ENCODE data around the gene RHCG. TPM values are rescaled to one million over a fixed set of nuclear protein-coding genes. Genes with fewer than 3 reads are reported as not detected.

Gene RHCG
- total and polyA plus RNA-seq, 2 of the 13 experiments (the other 11 are each of a cell fraction or from before 2014, with no cell fraction given), result not detected

GRCh38 chr15:89513284-89513683, 16.9 kb upstream of the RHCG start:
- H2AFZ ChIP-seq (ENCODE audit: low read length), result no peak overlapping the region
- TF ChIP-seq ZNF605 (CRISPR knock-in tag; IDR thresholded peaks at IDR 0.05) (no peak), NR3C1 (CRISPR knock-in tag; IDR thresholded peaks at IDR 0.05) (no peak), ZNF841 (CRISPR knock-in tag; IDR thresholded peaks at IDR 0.05; ENCODE audit: borderline replicate concordance) (no peak), ZNF598 (CRISPR knock-in tag; IDR thresholded peaks at IDR 0.05; ENCODE audit: borderline replicate concordance) (no peak), UBTF (CRISPR knock-in tag; IDR thresholded peaks at IDR 0.05) (no peak), ZNF30 (CRISPR knock-in tag; IDR thresholded peaks at IDR 0.05) (no peak), KDM4B (CRISPR knock-in tag; IDR thresholded peaks at IDR 0.05) (no peak), RORA (CRISPR knock-in tag; IDR thresholded peaks at IDR 0.05) (no peak)
- DNase-seq (ENCODE audit: low spot score) (no peak), ATAC-seq (no peak), FAIRE-seq (no peak)
- H3K4me1 ChIP-seq (ENCODE audit: insufficient read depth, low read length), result no peaks in the 10 kb centered on the region
- no peaks in the 10 kb centered on the region for H3K79me2 ChIP-seq (ENCODE audit: insufficient read depth, low read length)
- no peaks in the 10 kb centered on the region for H3K9me3 ChIP-seq (ENCODE audit: low read length)
- BruUV-seq (replicated peaks), result no TSS peak
- H4K20me1 ChIP-seq (ENCODE audit: insufficient read depth, low read length), result no peaks in the 10 kb centered on the region
- 0% methylated on average over 3 of the region's 3 CpGs for WGBS (ENCODE audit: low lambda C conversion rate)
- no peaks in the 10 kb centered on the region for H3K36me3 ChIP-seq (replicated peaks in 1 of 2; ENCODE audit: control insufficient read depth in 1 of 2, insufficient read depth in 2 of 2, low read length in 2 of 2)
- H3K27ac ChIP-seq (ENCODE audit: extremely low read length, insufficient read depth, low read length), result no peak overlapping the region
- H3K4me3 ChIP-seq (replicated peaks in 1 of 3; ENCODE audit: insufficient read depth in 1 of 3, low read depth in 2 of 3, low read length in 3 of 3), result no peak overlapping the region
- peaks cover 2 to 7% of the 10 kb centered on the region in 2 experiments; a peak in 3 of 5 replicates for H3K27me3 ChIP-seq (ENCODE audit: control insufficient read depth in 1 of 2, insufficient read depth in 2 of 2, low read length in 2 of 2)
- no peak overlapping the region for H3K9ac ChIP-seq (ENCODE audit: insufficient read depth, low read depth, low read length)
- ChIA-PET CTCF (ENCODE audit: low intra/inter-chr PET ratio, low total read pairs) (no interaction called here), POLR2A (no interaction called here)
- H3K4me2 ChIP-seq (ENCODE audit: low read depth, low read length), result no peak overlapping the region
- in situ Hi-C loops (cut with HindIII; ENCODE audit: extremely low pct_ligation_motif_present, low pct_unique_long_range_greater_than_20kb), result no loop called here
- intact Hi-C loops (cut with micrococcal nuclease; ENCODE audit: unreplicated experiment), result no loop called here
